HG03064 (cell line): ENCODE results near the gene NPR2.

Source experiments
- ATAC-seq: cut with Tn5 transposase; IDR thresholded peaks from one replicate; pipeline ENCODE4 v1.9.1; 2021; ENCODE audit warnings: low read depth; ENCODE audit not compliant: unreplicated experiment

The NPR2 gene

GRCh38 chr9:35763181-35763580 lies 28.2 kb upstream of the NPR2 start:
- ATAC-seq, result no peak

GRCh38 chr9:35763803-35764202 lies 27.6 kb upstream of the NPR2 start:
- ATAC-seq, result no peak

GRCh38 chr9:35766997-35767396 lies 24.4 kb upstream of the NPR2 start:
- no peak for ATAC-seq

- no peak for ATAC-seq
These were observed 23.9 kb upstream of the NPR2 start for GRCh38 chr9:35767458-35767857.

- ATAC-seq, result no peak
These were observed 21.6 kb upstream of the NPR2 start for GRCh38 chr9:35769763-35770162.

- no peak for ATAC-seq
These were observed 20.3 kb upstream of the NPR2 start for GRCh38 chr9:35771075-35771433.

GRCh38 chr9:35771534-35771933 lies 19.9 kb upstream of the NPR2 start:
- no peak for ATAC-seq

GRCh38 chr9:35771943-35772342 lies 19.4 kb upstream of the NPR2 start:
- ATAC-seq, result no peak

GRCh38 chr9:35774907-35775635 lies 16.3 kb upstream of the NPR2 start:
- ATAC-seq, result no peak

GRCh38 chr9:35776018-35776417 lies 15.4 kb upstream of the NPR2 start:
- no peak for ATAC-seq

GRCh38 chr9:35778496-35778895 lies 12.9 kb upstream of the NPR2 start:
- no peak for ATAC-seq

GRCh38 chr9:35781066-35781465 lies 10.3 kb upstream of the NPR2 start:
- ATAC-seq, result no peak

GRCh38 chr9:35783418-35783817 lies 8.0 kb upstream of the NPR2 start:
- ATAC-seq, result no peak

GRCh38 chr9:35789541-35789940 lies 1.9 kb upstream of the NPR2 start:
- no peak for ATAC-seq

GRCh38 chr9:35790025-35790384 lies 1.4 kb upstream of the NPR2 start:
- ATAC-seq, result no peak

GRCh38 chr9:35790385-35791296 lies 750 bp upstream of the NPR2 start:
- no peak for ATAC-seq

- ATAC-seq, result no peak
These were observed 828 bp downstream of the NPR2 start for GRCh38 chr9:35792024-35792813.

- ATAC-seq, result no peak
These were observed 1.4 kb downstream of the NPR2 start for GRCh38 chr9:35792826-35793225.

- ATAC-seq, result no peak
These were observed 2.1 kb downstream of the NPR2 start for GRCh38 chr9:35793461-35793860.

- ATAC-seq, result no peak
These were observed 4.3 kb downstream of the NPR2 start for GRCh38 chr9:35795695-35796094.
